ENCODE results near the gene FOXN3. TPM values are rescaled to one million over a fixed set of nuclear protein-coding genes. Genes with fewer than 3 reads are reported as not detected.

FOXN3 gene
- total RNA-seq, 1 experiment from 2014 or later, result 125 TPM

GRCh38 chr14:89233184-89233583 lies 183.8 kb downstream of the FOXN3 start:
- Histone ChIP-seq H2AFZ (ENCODE audit: low read length) (no peak overlapping the region), H3K4ac (ENCODE audit: low read depth, low read length) (no peak overlapping the region), H2BK12ac (ENCODE audit: insufficient read length, low read depth, low read length) (no peak overlapping the region), H3K23me2 (ENCODE audit: insufficient read length, low read depth, low read length, poor library complexity, severe bottlenecking) (no peaks in the 10 kb centered on the region), H3K4me1 (ENCODE audit: insufficient read depth, low read length) (peaks cover 3% of the 10 kb centered on the region; the same call in 1 of the 2 replicates), H3T11ph (ENCODE audit: low read length) (no peak overlapping the region), H3K56ac (ENCODE audit: insufficient read length, low read depth, low read length) (no peak overlapping the region), H2BK120ac (ENCODE audit: low read depth, low read length, poor library complexity, severe bottlenecking) (no peak overlapping the region), H4K20me1 (ENCODE audit: control insufficient read depth, insufficient read depth, insufficient read length) (no peaks in the 10 kb centered on the region), H3K18ac (ENCODE audit: insufficient read length, low read depth, low read length) (no peak overlapping the region), H3K27ac (ENCODE audit: insufficient read length, low read depth, low read length) (no peak overlapping the region), H2BK20ac (ENCODE audit: low read depth, low read length, poor library complexity, severe bottlenecking) (no peak overlapping the region), H2BK5ac (ENCODE audit: insufficient read length, low read length) (no peak overlapping the region), H4K8ac (replicated peaks; ENCODE audit: insufficient read length, low read depth, low read length) (no peak overlapping the region), H2BK15ac (ENCODE audit: low read depth, low read length) (no peak overlapping the region), H2AK5ac (ENCODE audit: insufficient read length, low read length) (no peak overlapping the region), H3K14ac (ENCODE audit: insufficient read depth, low read length) (no peak overlapping the region), H3K23ac (ENCODE audit: insufficient read length, low read depth, low read length) (no peak overlapping the region), H3K4me2 (ENCODE audit: insufficient read depth, insufficient read length, low read length) (no peak overlapping the region), H3K27me3 (ENCODE audit: insufficient read depth, low read length) (no peaks in the 10 kb centered on the region), H4K91ac (ENCODE audit: insufficient read length, low read depth, low read length) (no peak overlapping the region), H3K79me1 (ENCODE audit: insufficient read depth, low read depth, low read length, poor library complexity, severe bottlenecking) (peaks cover 16% of the 10 kb centered on the region), H4K5ac (ENCODE audit: insufficient read length, low read depth, low read length) (no peak overlapping the region), H3K9me3 (ENCODE audit: control insufficient read depth, low read depth, low read length) (no peaks in the 10 kb centered on the region), H3K9ac (ENCODE audit: extremely low read depth, insufficient read length, low read length) (no peak overlapping the region), H3K79me2 (ENCODE audit: insufficient read depth, low read length) (peaks cover 8% of the 10 kb centered on the region; the same call in 1 of the 2 replicates)
- WGBS (ENCODE audit: extremely low coverage, insufficient read length, low lambda C conversion rate), result no CpG with 5 or more reads among the region's 2 CpGs
- Mint-ChIP-seq H3K27ac (peak overlapping the region in 1 of 3 experiments; percentile 40; a peak in 1 of 7 replicates), H3K4me1 (peaks cover 26 to 48% of the 10 kb centered on the region in 2 experiments), H3K9me3 (peaks cover 8 to 9% of the 10 kb centered on the region in 2 experiments; a peak in 3 of 5 replicates), H3K4me3 (no peak overlapping the region), H3K27me3 (ENCODE audit: low read depth) (no peaks in the 10 kb centered on the region; the same call in 1 of the 2 replicates), H3K36me3 (ENCODE audit: insufficient read depth in 1 of 3, low read depth in 3 of 3) (peaks cover 13 to 22% (median 21%) of the 10 kb centered on the region in 3 experiments)
- TF ChIP-seq, protein P1, sequence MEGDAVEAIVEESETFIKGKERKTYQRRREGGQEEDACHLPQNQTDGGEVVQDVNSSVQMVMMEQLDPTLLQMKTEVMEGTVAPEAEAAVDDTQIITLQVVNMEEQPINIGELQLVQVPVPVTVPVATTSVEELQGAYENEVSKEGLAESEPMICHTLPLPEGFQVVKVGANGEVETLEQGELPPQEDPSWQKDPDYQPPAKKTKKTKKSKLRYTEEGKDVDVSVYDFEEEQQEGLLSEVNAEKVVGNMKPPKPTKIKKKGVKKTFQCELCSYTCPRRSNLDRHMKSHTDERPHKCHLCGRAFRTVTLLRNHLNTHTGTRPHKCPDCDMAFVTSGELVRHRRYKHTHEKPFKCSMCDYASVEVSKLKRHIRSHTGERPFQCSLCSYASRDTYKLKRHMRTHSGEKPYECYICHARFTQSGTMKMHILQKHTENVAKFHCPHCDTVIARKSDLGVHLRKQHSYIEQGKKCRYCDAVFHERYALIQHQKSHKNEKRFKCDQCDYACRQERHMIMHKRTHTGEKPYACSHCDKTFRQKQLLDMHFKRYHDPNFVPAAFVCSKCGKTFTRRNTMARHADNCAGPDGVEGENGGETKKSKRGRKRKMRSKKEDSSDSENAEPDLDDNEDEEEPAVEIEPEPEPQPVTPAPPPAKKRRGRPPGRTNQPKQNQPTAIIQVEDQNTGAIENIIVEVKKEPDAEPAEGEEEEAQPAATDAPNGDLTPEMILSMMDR (conservative IDR thresholded peaks at IDR 0.05), result no peak
- DNase-seq, result no peak
